K562 (cell line): ENCODE measurements around the gene SLC39A3. TPM values are rescaled to one million over a fixed set of nuclear protein-coding genes. Genes with fewer than 3 reads are reported as not detected.

ENCODE experiments used
- BRF1 ChIP-seq: IDR thresholded peaks from 3 replicates; pipeline ENCODE4 v1.6.1; 2011; ENCODE audit warnings: borderline replicate concordance, mild to moderate bottlenecking; ENCODE audit not compliant: insufficient read length; ENCODE audit errors: extremely low read depth
- CHD2 ChIP-seq: IDR thresholded peaks from 2 replicates; pipeline ENCODE4 v1.6.1; 2011; ENCODE audit warnings: low read depth, low read length
- DPF2 ChIP-seq: fragments of 450-650 bp; IDR thresholded peaks from 2 replicates; pipeline ENCODE4 v1.6.1; 2016
- EGR1 ChIP-seq: fragments of 450-650 bp; conservative IDR thresholded peaks from 2 replicates; pipeline ENCODE4 v1.6.1; 2017; ENCODE audit warnings: mild to moderate bottlenecking
- ILK ChIP-seq: fragments of 450-650 bp; IDR thresholded peaks from 2 replicates; pipeline ENCODE4 v1.6.1; 2016; ENCODE audit warnings: missing genetic modification characterization, low read depth, mild to moderate bottlenecking, missing compliant biosample characterization, moderate library complexity, borderline replicate concordance
- JUN ChIP-seq, 2 experiments: sonication (generic) in 1 of 2; formaldehyde crosslinking in 1 of 2; IDR thresholded peaks; 2 replicates each; pipeline versions ENCODE4 v1.6.1 to v1.8.0; 2012 to 2022; ENCODE audit warnings: borderline replicate concordance in 2 of 2, mild to moderate bottlenecking in 2 of 2, improper control_type of control experiment in 1 of 2, low read depth in 1 of 2, low read length in 1 of 2, missing genetic modification reagents in 1 of 2
- PHB ChIP-seq: fragments of 250-450 bp; sonication (Bioruptor Pico); IDR thresholded peaks from 2 replicates; pipeline ENCODE4 v1.5.0; 2021
- PRMT5 ChIP-seq: sonication (generic); formaldehyde crosslinking; IDR thresholded peaks from 2 replicates; pipeline ENCODE4 v1.5.0; 2020; ENCODE audit warnings: missing genetic modification reagents
- PTBP1 ChIP-seq: fragments of 200-400 bp; formaldehyde crosslinking; IDR thresholded peaks from 2 replicates; pipeline ENCODE4 v1.6.1; 2017; ENCODE audit warnings: low read depth, low read length
- RAD21 ChIP-seq, 2 experiments: fragments of 250-450 bp in 1 of 2; fragments of 450-650 bp in 1 of 2; sonication (Bioruptor Pico) in 1 of 2; formaldehyde crosslinking in 1 of 2; IDR thresholded peaks in 1 of 2; conservative IDR thresholded peaks in 1 of 2; 2 replicates each; pipeline versions ENCODE4 v1.4.0 to v1.8.0; 2020 to 2022; ENCODE audit warnings: mild to moderate bottlenecking in 2 of 2, moderate library complexity in 1 of 2
- SP1 ChIP-seq: sonication (generic); formaldehyde crosslinking; IDR thresholded peaks from 2 replicates; pipeline ENCODE4 v1.8.1; 2022; ENCODE audit warnings: mild to moderate bottlenecking, missing genetic modification reagents
- STAT5A ChIP-seq: IDR thresholded peaks from 2 replicates; pipeline ENCODE4 v1.6.1; 2012; ENCODE audit warnings: low read length, inconsistent platforms, borderline replicate concordance
- TBL1XR1 ChIP-seq, 2 experiments: IDR thresholded peaks; 2 replicates each; pipeline ENCODE4 v1.6.1; 2012; ENCODE audit warnings: improper control_type of control experiment in 2 of 2, low read length in 2 of 2, mild to moderate bottlenecking in 1 of 2
- ZKSCAN3 ChIP-seq: fragments of 250-450 bp; sonication (Bioruptor Pico); IDR thresholded peaks from 2 replicates; pipeline ENCODE4 v1.4.0; 2020
- ZNF197 ChIP-seq: fragments of 200-800 bp; sonication (Bioruptor generic); IDR thresholded peaks from 2 replicates; pipeline ENCODE4 v1.6.1; 2016; ENCODE audit warnings: low read depth, missing genetic modification characterization, missing compliant biosample characterization
- ZNF584 ChIP-seq: fragments of 200-800 bp; sonication (Bioruptor generic); IDR thresholded peaks from 2 replicates; pipeline ENCODE4 v1.6.1; 2016; ENCODE audit warnings: low read depth, mild to moderate bottlenecking, missing genetic modification characterization, missing compliant biosample characterization
- ZSCAN29 ChIP-seq: fragments of 450-650 bp; IDR thresholded peaks from 2 replicates; pipeline ENCODE4 v1.6.1; 2017
- polyA plus RNA-seq, 8 experiments: library from polyadenylated mRNA; depleted of rRNA in 4 of 8; stranded (reverse) in 5 of 8; unstranded in 3 of 8; fragments of >200 nt; fragmentation: Nextera tagmentation in 2 of 8; fragmentation: Illumina TruSeq in 1 of 8; extraction: Ambion mirVana in 2 of 8; extraction: Trizol in 1 of 8; gene quantifications; 2 replicates each; pipeline versions ENCODE4 v1.2.1 to v1.2.3, GENCODE V29; 2011 to 2014; ENCODE audit warnings: inconsistent platforms in 1 of 8, missing spikeins in 1 of 8
- total RNA-seq, 7 experiments: library from RNA; depleted of rRNA in 6 of 7; stranded (reverse); fragments of >200 nt in 6 of 7; fragmentation: Illumina TruSeq in 2 of 7; extraction: Trizol in 2 of 7; gene quantifications; 2 replicates each; pipeline versions ENCODE4 v1.2.1 to v1.2.3, GENCODE V29; 2011 to 2021; ENCODE audit warnings: low replicate concordance in 1 of 7
- TF ChIP-seq, protein P1 (sequence below): fragments of 250-450 bp; sonication (Bioruptor Pico); IDR thresholded peaks from 2 replicates; pipeline ENCODE4 v1.4.0; 2020; ENCODE audit warnings: mild to moderate bottlenecking, moderate library complexity, borderline replicate concordance
- TF ChIP-seq, protein P2 (sequence below): sonication (generic); formaldehyde crosslinking; IDR thresholded peaks from 2 replicates; pipeline ENCODE4 v1.8.1; 2023; ENCODE audit warnings: mild to moderate bottlenecking, missing genetic modification reagents
- TF ChIP-seq, protein P3 (sequence below): fragments of 450-650 bp; conservative IDR thresholded peaks from 2 replicates; pipeline ENCODE4 v1.6.1; 2016; ENCODE audit warnings: missing genetic modification characterization, low read depth, mild to moderate bottlenecking, control low read depth, missing compliant biosample characterization
- TF ChIP-seq, protein P4 (sequence below): fragments of 450-650 bp; IDR thresholded peaks from 2 replicates; pipeline ENCODE4 v1.6.1; 2016

Gene SLC39A3
- total and polyA plus RNA-seq, 9 of the 15 experiments (the other 6 are each of a cell fraction or from before 2014, with no cell fraction given): 2.3 to 215 (median 127) TPM

DNA sequence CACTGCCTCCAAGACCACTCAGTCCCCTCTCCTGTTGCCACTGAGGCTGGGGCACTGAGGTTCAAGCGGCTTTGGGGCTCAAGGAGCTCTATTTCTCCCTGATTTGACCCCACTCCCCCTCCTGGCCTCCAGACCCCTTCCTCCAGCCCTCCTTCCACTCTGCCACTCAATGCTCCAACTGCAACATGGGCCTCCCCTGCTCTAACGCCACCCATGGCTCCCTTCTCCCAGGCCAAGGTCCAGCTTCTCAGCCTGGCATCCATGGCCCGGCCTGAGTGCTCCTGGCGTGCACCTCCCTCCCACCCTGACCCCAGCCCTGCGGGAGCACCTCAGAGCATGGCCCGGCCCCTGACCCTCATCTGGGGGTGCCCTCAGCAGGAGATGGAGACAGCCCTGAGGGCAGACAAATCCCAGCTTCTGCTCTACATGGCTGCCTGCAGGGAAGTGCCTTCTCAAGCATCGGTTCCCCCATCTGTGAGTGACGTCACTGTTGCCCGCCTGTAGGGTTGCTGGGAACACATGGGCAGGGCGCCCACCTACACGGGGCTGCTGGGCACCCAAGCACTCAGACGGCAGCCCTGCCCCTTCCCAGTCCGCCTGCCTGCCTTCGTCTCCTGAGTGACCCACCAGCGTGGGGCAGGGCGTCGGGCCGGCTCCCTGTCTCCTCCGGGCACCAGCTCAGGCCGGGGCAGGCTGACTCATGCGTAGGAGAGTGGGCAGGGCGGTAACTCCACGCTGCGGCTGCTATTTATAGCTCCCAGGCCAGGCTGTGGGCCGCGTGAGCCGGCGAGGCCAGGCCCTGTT is 17.1 kb downstream of the SLC39A3 start (continued):
- TF ChIP-seq ILK (tag) (no peak), BRF1 (no peak), RAD21 (CRISPR knock-in tag; conservative IDR thresholded peaks at IDR 0.05 in 1 of 2, IDR thresholded peaks at IDR 0.05 in 1 of 2) (no peak), ZNF584 (CRISPR knock-in tag) (peak; percentile 52; the same call in 1 of the 2 replicates), ZNF197 (no peak), DPF2 (peak; percentile 63; the same call in 1 of the 2 replicates), ZSCAN29 (no peak), PRMT5 (CRISPR knock-in tag) (no peak), STAT5A (no peak), JUN (IDR thresholded peaks at IDR 0.05; ENCODE audit: borderline replicate concordance, low read depth, low read length) (peak; percentile 60; the same call in 1 of the 2 replicates), JUN (CRISPR knock-in tag; IDR thresholded peaks at IDR 0.05; ENCODE audit: borderline replicate concordance) (peak; percentile 77; the same call in 1 of the 2 replicates), CHD2 (no peak), SP1 (CRISPR knock-in tag) (peak; percentile 55; the same call in 1 of the 2 replicates), EGR1 (peak; percentile 69; the same call in 1 of the 2 replicates), TBL1XR1 (IDR thresholded peaks at IDR 0.05; ENCODE audit: low read length in 2 of 2) (no peak), ZKSCAN3 (no peak), PTBP1 (no peak), PHB (CRISPR knock-in tag) (no peak)
- TF ChIP-seq, protein P1, sequence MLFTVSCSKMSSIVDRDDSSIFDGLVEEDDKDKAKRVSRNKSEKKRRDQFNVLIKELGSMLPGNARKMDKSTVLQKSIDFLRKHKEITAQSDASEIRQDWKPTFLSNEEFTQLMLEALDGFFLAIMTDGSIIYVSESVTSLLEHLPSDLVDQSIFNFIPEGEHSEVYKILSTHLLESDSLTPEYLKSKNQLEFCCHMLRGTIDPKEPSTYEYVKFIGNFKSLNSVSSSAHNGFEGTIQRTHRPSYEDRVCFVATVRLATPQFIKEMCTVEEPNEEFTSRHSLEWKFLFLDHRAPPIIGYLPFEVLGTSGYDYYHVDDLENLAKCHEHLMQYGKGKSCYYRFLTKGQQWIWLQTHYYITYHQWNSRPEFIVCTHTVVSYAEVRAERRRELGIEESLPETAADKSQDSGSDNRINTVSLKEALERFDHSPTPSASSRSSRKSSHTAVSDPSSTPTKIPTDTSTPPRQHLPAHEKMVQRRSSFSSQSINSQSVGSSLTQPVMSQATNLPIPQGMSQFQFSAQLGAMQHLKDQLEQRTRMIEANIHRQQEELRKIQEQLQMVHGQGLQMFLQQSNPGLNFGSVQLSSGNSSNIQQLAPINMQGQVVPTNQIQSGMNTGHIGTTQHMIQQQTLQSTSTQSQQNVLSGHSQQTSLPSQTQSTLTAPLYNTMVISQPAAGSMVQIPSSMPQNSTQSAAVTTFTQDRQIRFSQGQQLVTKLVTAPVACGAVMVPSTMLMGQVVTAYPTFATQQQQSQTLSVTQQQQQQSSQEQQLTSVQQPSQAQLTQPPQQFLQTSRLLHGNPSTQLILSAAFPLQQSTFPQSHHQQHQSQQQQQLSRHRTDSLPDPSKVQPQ (CRISPR knock-in tag): 0 out of 2 replicates have a peak, but pooled peaks have one; percentile 19
- TF ChIP-seq, protein P2, sequence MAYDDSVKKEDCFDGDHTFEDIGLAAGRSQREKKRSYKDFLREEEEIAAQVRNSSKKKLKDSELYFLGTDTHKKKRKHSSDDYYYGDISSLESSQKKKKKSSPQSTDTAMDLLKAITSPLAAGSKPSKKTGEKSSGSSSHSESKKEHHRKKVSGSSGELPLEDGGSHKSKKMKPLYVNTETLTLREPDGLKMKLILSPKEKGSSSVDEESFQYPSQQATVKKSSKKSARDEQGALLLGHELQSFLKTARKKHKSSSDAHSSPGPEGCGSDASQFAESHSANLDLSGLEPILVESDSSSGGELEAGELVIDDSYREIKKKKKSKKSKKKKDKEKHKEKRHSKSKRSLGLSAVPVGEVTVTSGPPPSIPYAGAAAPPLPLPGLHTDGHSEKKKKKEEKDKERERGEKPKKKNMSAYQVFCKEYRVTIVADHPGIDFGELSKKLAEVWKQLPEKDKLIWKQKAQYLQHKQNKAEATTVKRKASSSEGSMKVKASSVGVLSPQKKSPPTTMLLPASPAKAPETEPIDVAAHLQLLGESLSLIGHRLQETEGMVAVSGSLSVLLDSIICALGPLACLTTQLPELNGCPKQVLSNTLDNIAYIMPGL (CRISPR knock-in tag): no peak
- TF ChIP-seq, protein P3, sequence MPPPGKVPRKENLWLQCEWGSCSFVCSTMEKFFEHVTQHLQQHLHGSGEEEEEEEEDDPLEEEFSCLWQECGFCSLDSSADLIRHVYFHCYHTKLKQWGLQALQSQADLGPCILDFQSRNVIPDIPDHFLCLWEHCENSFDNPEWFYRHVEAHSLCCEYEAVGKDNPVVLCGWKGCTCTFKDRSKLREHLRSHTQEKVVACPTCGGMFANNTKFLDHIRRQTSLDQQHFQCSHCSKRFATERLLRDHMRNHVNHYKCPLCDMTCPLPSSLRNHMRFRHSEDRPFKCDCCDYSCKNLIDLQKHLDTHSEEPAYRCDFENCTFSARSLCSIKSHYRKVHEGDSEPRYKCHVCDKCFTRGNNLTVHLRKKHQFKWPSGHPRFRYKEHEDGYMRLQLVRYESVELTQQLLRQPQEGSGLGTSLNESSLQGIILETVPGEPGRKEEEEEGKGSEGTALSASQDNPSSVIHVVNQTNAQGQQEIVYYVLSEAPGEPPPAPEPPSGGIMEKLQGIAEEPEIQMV (tag): no peak
- TF ChIP-seq, protein P4, sequence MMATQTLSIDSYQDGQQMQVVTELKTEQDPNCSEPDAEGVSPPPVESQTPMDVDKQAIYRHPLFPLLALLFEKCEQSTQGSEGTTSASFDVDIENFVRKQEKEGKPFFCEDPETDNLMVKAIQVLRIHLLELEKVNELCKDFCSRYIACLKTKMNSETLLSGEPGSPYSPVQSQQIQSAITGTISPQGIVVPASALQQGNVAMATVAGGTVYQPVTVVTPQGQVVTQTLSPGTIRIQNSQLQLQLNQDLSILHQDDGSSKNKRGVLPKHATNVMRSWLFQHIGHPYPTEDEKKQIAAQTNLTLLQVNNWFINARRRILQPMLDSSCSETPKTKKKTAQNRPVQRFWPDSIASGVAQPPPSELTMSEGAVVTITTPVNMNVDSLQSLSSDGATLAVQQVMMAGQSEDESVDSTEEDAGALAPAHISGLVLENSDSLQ: no peak
